Psoas muscle (tissue), 8 donors: ENCODE data around the gene ELOVL5. TPM values are rescaled to one million over a fixed set of nuclear protein-coding genes. Genes with fewer than 3 reads are reported as not detected.
A peak's percentile ranks its signal among the peaks of the same experiment; 100 is the strongest.

Experiments
- ATAC-seq, 4 donors: fragments of 200-7000 bp; cut with Tn5 transposase; one replicate each; pipeline ENCODE4 v1.9.1; 2020; ENCODE audit warnings: moderate library complexity in 3 of 4, mild to moderate bottlenecking in 2 of 4
- DNase-seq, 2 donors: peaks; one replicate each; pipeline ENCODE4 v3.0.0-alpha.2; 2020
- H3K27ac ChIP-seq: fragments of 200-600 bp; one replicate; pipeline ENCODE4 v1.8.0; 2022
- H3K27me3 ChIP-seq, 3 donors: fragments of 200-600 bp in 1 of 3; one replicate each; pipeline versions ENCODE4 v1.6.1 to v1.8.0; 2013 to 2022; ENCODE audit warnings: low read length in 2 of 3, mild to moderate bottlenecking in 2 of 3, moderate library complexity in 1 of 3; ENCODE audit not compliant: insufficient read depth in 3 of 3
- H3K36me3 ChIP-seq, 2 donors: fragments of 200-600 bp in 1 of 2; one replicate each; pipeline versions ENCODE4 v1.6.1 to v1.8.0; 2013 to 2022; ENCODE audit warnings: low read depth in 1 of 2, mild to moderate bottlenecking in 1 of 2, moderate library complexity in 1 of 2; ENCODE audit not compliant: insufficient read depth in 1 of 2
- H3K4me1 ChIP-seq: fragments of 200-600 bp; one replicate; pipeline ENCODE4 v1.8.0; 2022
- H3K4me3 ChIP-seq: fragments of 200-600 bp; one replicate; pipeline ENCODE4 v1.8.0; 2022; ENCODE audit warnings: mild to moderate bottlenecking
- H3K9me3 ChIP-seq: fragments of 200-600 bp; one replicate; pipeline ENCODE4 v1.8.0; 2022
- CTCF ChIP-seq: fragments of 200-600 bp; IDR thresholded peaks from one replicate; pipeline ENCODE4 v1.8.0; 2022; ENCODE audit warnings: antibody characterized with exemption
- WGBS, 3 donors: extraction: QIAGEN DNeasy Blood & Tissue Kit; methylation state at CpG; one replicate each; pipeline versions ENCODE4 v1.1.6 to v1.1.7; 2013; 5-methylcytosine and 5-hydroxymethylcytosine counted together
- intact Hi-C, 2 donors: fragments of 100-400 bp; cut with DNase I; formaldehyde crosslinking; loops; one replicate each; pipeline versions ENCODE4 v1.11.0 to v1.14.2; 2022
- polyA plus RNA-seq, 3 donors: library from polyadenylated mRNA; stranded (reverse); fragments of 200-250 nt; gene quantifications; one replicate each; pipeline ENCODE4 v1.2.3, GENCODE V29; 2013
- total RNA-seq, 4 donors: library from RNA; stranded (reverse); fragmentation: NEBNext Ultra II Directional in 2 of 4; extraction: Animal tissue kit (Norgen Biotek cat#: 25700) in 2 of 4; gene quantifications; one replicate each; pipeline versions ENCODE4 v1.2.1 to v1.2.4, GENCODE V29; 2021 to 2023
- donor health status: healthy with polysubstance abuse.
- donor health status: DM: no; HTN: no; CAD: no; lungs with moderate emphysema.
- donor health status: Bipolar disorder and iron deficiency.
- donor health status: healthy.
- donor health status: DM: yes; HTN: yes; CAD: no.
- donor health status: DM: no; HTN: no; CAD: no.
- donor health status: DM: no; HTN: no; CAD: no.
- donor health status: DM: yes; HTN: yes; CAD: no.

The ELOVL5 gene
- total and polyA plus RNA-seq, 7 donors: 4.8 to 14.4 (median 7.5) TPM

- TF ChIP-seq CTCF: no peak
- Histone ChIP-seq H3K4me1 (peaks cover 23% of the 10 kb centered on the region), H3K9me3 (no peaks in the 10 kb centered on the region), H3K36me3 (no peaks in the 10 kb centered on the region), H3K27ac (peak overlapping the region; percentile 39), H3K27me3 (no peaks in the 10 kb centered on the region), H3K4me3 (peak overlapping the region; percentile 10)
- WGBS, 3 donors: 19 to 29% (median 22%) methylated on average over 6 of the region's 6 CpGs
- ATAC-seq (no peak), DNase-seq (no peak)
- intact Hi-C loops: loop anchor here in 1 of 2 donors (5.0 kb wide), 1 partner anchor 44 kb away; the partner anchor contains the start of gene ELOVL5
Measured at GRCh38 chr6:53302678-53303360, 45.9 kb downstream of the ELOVL5 start.

GRCh38 chr6:53301801-53302537 lies 46.8 kb downstream of the ELOVL5 start:
- peaks cover 23% of the 10 kb centered on the region for H3K4me1 ChIP-seq
- intact Hi-C loops: loop anchor here in 1 of 2 donors (5.0 kb wide), 1 partner anchor 45 kb away; the partner anchor contains the start of gene ELOVL5
- H3K9me3 ChIP-seq: no peaks in the 10 kb centered on the region

GRCh38 chr6:53300656-53301551 lies 47.8 kb downstream of the ELOVL5 start:
- no peak for DNase-seq
- 22 to 27% (median 23%) methylated on average over 9 of the region's 9 CpGs for WGBS, 3 donors
- Histone ChIP-seq H3K27me3 (no peaks in the 10 kb centered on the region), H3K9me3 (no peaks in the 10 kb centered on the region), H3K36me3 (no peaks in the 10 kb centered on the region), H3K27ac (peak overlapping the region; percentile 39), H3K4me3 (no peak overlapping the region), H3K4me1 (peaks cover 23% of the 10 kb centered on the region)
- intact Hi-C loops: loop anchor here in 1 of 2 donors (5.0 kb wide), 1 partner anchor 46 kb away; the partner anchor contains the start of gene ELOVL5
- ATAC-seq: peak; percentile 46 to 60 (median 54)
- no peak for TF ChIP-seq CTCF

More at GRCh38 chr6:53301801-53302537, 46.8 kb downstream of the ELOVL5 start:
- ATAC-seq (no peak), DNase-seq (no peak)
- Histone ChIP-seq H3K36me3 (no peaks in the 10 kb centered on the region), H3K27ac (peak overlapping the region; percentile 39), H3K4me3 (no peak overlapping the region), H3K27me3 (no peaks in the 10 kb centered on the region)
- WGBS, 3 donors: 74 to 83% (median 79%) methylated on average over 7 of the region's 7 CpGs
- no peak for TF ChIP-seq CTCF

GRCh38 chr6:53299331-53300005 lies 49.3 kb downstream of the ELOVL5 start:
- TF ChIP-seq CTCF: no peak
- H3K4me3 ChIP-seq: no peak overlapping the region
- no peaks in the 10 kb centered on the region for H3K9me3 ChIP-seq
- H3K36me3 ChIP-seq: no peaks in the 10 kb centered on the region
- peak overlapping the region; percentile 4 for H3K27ac ChIP-seq
- intact Hi-C loops: loop anchor here in 1 of 2 donors (5.0 kb wide), 1 partner anchor 48 kb away; the partner anchor contains the start of gene ELOVL5
- H3K27me3 ChIP-seq: no peaks in the 10 kb centered on the region
- ATAC-seq (no peak), DNase-seq (no peak)
- WGBS, 3 donors: 47 to 73% (median 53%) methylated on average over 7 of the region's 7 CpGs
- peaks cover 23% of the 10 kb centered on the region for H3K4me1 ChIP-seq
